Mesendoderm (in vitro differentiated cells): Measurements from ENCODE around the gene RNF213.
"Not testable (repeated sequence)": the region's sequence is repeated elsewhere in the genome, so short reads cannot be mapped to it uniquely, and the experiment has no call there.

Source experiments
- DNase-seq: peaks from one replicate; pipeline ENCODE4 v3.0.0; 2013
- H2AK5ac ChIP-seq: 2 replicates; pipeline ENCODE4 v1.6.1; 2013; ENCODE audit warnings: low read length, inconsistent platforms
- H2BK120ac ChIP-seq: 2 replicates; pipeline ENCODE4 v1.6.1; 2013; ENCODE audit warnings: low read depth, mild to moderate bottlenecking, low read length, moderate library complexity, mixed read lengths
- H2BK15ac ChIP-seq: replicated peaks from 2 replicates; pipeline ENCODE4 v1.6.1; 2013; ENCODE audit warnings: low read depth, mild to moderate bottlenecking, moderate library complexity
- H2BK5ac ChIP-seq: 2 replicates; pipeline ENCODE4 v1.6.1; 2013; ENCODE audit warnings: low read length, inconsistent platforms
- H3K18ac ChIP-seq: 2 replicates; pipeline ENCODE4 v1.6.1; 2013; ENCODE audit warnings: mild to moderate bottlenecking, low read length, mixed read lengths
- H3K23ac ChIP-seq: one replicate; pipeline ENCODE4 v1.6.1; 2013; ENCODE audit warnings: low read length
- H3K27ac ChIP-seq: 2 replicates; pipeline ENCODE4 v1.5.1; 2013; ENCODE audit warnings: low read depth, mild to moderate bottlenecking, inconsistent platforms, low read length, moderate library complexity
- H3K27me3 ChIP-seq: 2 replicates; pipeline ENCODE4 v1.6.1; 2013; ENCODE audit warnings: low read length, control low read depth, mild to moderate bottlenecking, inconsistent platforms; ENCODE audit not compliant: insufficient read depth, poor library complexity
- H3K36me3 ChIP-seq: 2 replicates; pipeline ENCODE4 v1.6.1; 2013; ENCODE audit warnings: low read length, inconsistent platforms; ENCODE audit not compliant: control insufficient read depth, insufficient read depth
- H3K4ac ChIP-seq: one replicate; pipeline ENCODE4 v1.6.1; 2013; ENCODE audit warnings: low read depth, mild to moderate bottlenecking, low read length, moderate library complexity
- H3K4me1 ChIP-seq: 2 replicates; pipeline ENCODE4 v1.6.1; 2013; ENCODE audit warnings: low read depth, low read length, inconsistent platforms; ENCODE audit not compliant: control insufficient read depth
- H3K4me2 ChIP-seq: 2 replicates; pipeline ENCODE4 v1.6.1; 2013; ENCODE audit warnings: low read length
- H3K4me3 ChIP-seq: 2 replicates; pipeline ENCODE4 v1.5.1; 2013; ENCODE audit warnings: mild to moderate bottlenecking, low read length
- H3K56ac ChIP-seq: one replicate; pipeline ENCODE4 v1.6.1; 2013; ENCODE audit warnings: low read length
- H3K79me1 ChIP-seq: 2 replicates; pipeline ENCODE4 v1.6.1; 2013; ENCODE audit warnings: low read length, inconsistent platforms
- H3K79me2 ChIP-seq: 2 replicates; pipeline ENCODE4 v1.6.1; 2013; ENCODE audit warnings: mild to moderate bottlenecking, low read length; ENCODE audit not compliant: control insufficient read depth, insufficient read depth
- H3K9ac ChIP-seq: 2 replicates; pipeline ENCODE4 v1.6.1; 2013; ENCODE audit warnings: low read length, inconsistent platforms
- H4K5ac ChIP-seq: one replicate; pipeline ENCODE4 v1.6.1; 2013; ENCODE audit warnings: low read length
- H4K8ac ChIP-seq: one replicate; pipeline ENCODE4 v1.6.1; 2013; ENCODE audit warnings: low read depth, mild to moderate bottlenecking, control low read depth, low read length, moderate library complexity
- WGBS: extraction: QIAGEN DNeasy Blood & Tissue Kit; methylation state at CpG from one replicate; pipeline ENCODE4 v1.1.7; 2013; ENCODE audit warnings: low lambda C conversion rate, missing lambda C conversion rate; ENCODE audit not compliant: insufficient coverage; ENCODE audit errors: extremely low coverage; 5-methylcytosine and 5-hydroxymethylcytosine counted together

The RNF213 gene

DNA sequence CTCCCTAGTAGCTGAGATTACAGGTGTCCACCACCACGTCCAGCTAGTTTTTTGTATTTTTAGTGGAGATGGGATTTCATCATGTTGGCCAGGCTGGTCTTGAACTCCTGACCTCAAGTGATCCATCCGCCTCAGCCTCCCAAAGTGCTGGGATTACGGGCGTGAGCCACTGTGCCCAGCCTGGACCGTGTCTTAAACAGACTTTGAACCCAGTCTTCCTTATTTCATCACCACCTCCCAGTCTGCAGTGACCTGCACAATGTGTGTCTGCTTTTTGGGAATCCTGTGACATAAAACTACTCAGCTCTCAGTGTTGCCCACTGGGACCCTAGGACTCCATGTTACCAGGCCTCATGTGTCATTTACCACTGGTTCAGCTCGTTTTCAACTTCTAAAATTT, 70.3 kb downstream of the RNF213 start:
- H3K4me3 ChIP-seq, H3K4me2 ChIP-seq, H2BK120ac ChIP-seq, H2BK5ac ChIP-seq, H3K18ac ChIP-seq, H3K56ac ChIP-seq, H3K27me3 ChIP-seq, H3K4me1 ChIP-seq, H3K36me3 ChIP-seq, H3K9ac ChIP-seq, H2BK15ac ChIP-seq, H4K8ac ChIP-seq, H3K79me1 ChIP-seq, H3K23ac ChIP-seq, H4K5ac ChIP-seq, H3K79me2 ChIP-seq, H3K4ac ChIP-seq, H3K27ac ChIP-seq, H2AK5ac ChIP-seq, DNase-seq: not testable (repeated sequence)
- no CpG with 5 or more reads among the region's 6 CpGs for WGBS

DNA sequence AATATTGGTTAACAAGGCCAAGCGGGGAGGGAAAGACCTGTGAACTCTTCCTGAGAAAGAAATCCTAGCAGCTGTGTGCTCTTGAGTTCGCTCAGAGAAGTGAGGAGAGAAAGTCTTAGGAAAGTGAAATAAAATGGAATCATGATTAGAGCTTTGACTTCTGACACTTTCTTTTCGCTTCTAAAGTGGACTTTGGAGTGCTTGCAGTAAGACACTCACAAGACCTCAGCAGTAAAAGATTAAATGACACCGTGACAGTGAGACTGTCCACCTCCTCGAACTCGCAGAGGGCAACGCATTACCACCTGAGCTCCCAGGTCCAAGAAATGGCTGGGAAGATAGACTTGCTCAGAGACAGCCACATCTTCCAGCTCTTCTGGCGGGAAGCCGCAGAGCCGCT, 71.2 kb downstream of the RNF213 start:
- Histone ChIP-seq H2BK15ac (no peak overlapping the region), H2BK5ac (no peak overlapping the region), H3K36me3 (peaks cover 10% of the 10 kb centered on the region), H3K79me1 (no peaks in the 10 kb centered on the region), H3K27ac (no peak overlapping the region), H3K9ac (no peak overlapping the region), H3K79me2 (no peaks in the 10 kb centered on the region), H3K27me3 (no peaks in the 10 kb centered on the region), H2AK5ac (no peak overlapping the region), H4K5ac (no peak overlapping the region), H3K23ac (no peak overlapping the region), H3K56ac (no peak overlapping the region), H3K4me3 (no peak overlapping the region), H4K8ac (no peak overlapping the region), H3K4me2 (no peak overlapping the region), H3K18ac (no peak overlapping the region), H2BK120ac (no peak overlapping the region), H3K4ac (no peak overlapping the region), H3K4me1 (no peaks in the 10 kb centered on the region)
- DNase-seq, result no peak
- WGBS, result no CpG with 5 or more reads among the region's 10 CpGs

DNA sequence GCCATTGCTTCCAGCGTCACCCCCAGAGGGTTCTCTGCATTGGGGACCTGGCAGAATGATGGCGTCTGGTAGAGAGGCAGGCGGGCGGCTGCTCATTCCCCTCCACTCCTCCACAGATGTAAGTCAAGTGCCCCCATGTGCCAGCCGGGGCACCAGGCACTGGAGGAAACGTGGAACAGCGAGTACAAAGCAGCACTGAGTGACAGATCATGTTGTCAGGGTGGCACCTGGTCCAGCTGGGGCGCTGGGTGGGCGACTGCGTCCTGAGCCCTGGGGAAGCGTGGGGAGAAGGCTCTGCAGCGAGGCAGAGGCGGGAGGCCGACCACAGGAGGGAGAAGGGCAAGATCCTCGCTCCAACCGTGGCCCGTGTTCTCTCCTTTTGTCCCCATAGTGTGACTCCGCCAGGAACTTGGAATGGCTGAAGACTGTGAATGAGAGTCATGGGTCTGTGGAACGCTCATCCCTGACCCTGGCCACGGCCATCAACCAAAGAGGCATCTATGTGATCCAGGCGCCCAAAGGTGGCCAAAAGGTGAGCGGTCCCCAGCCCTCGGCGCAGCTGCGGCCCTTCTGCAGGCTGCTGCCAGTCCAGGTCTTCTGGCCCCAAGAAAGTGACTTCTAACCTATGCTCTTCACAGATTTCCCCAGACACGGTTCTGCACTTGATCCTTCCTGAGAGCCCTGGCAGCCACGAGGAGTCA, 76.7 kb downstream of the RNF213 start:
- H2BK15ac ChIP-seq, result no peak overlapping the region
- H2AK5ac ChIP-seq, result no peak overlapping the region
- no peak overlapping the region for H3K56ac ChIP-seq
- no peak overlapping the region for H3K9ac ChIP-seq
- no peaks in the 10 kb centered on the region for H3K79me2 ChIP-seq
- no peak overlapping the region for H2BK5ac ChIP-seq
- no peaks in the 10 kb centered on the region for H3K4me1 ChIP-seq
- H4K5ac ChIP-seq, result no peak overlapping the region
- H3K4ac ChIP-seq, result no peak overlapping the region
- H3K4me2 ChIP-seq, result no peak overlapping the region
- no peak overlapping the region for H4K8ac ChIP-seq
- H2BK120ac ChIP-seq, result no peak overlapping the region
- WGBS, result no CpG with 5 or more reads among the region's 27 CpGs
- H3K23ac ChIP-seq, result no peak overlapping the region
- DNase-seq, result no peak
- peaks cover 12% of the 10 kb centered on the region for H3K36me3 ChIP-seq
- no peak overlapping the region for H3K18ac ChIP-seq
- no peaks in the 10 kb centered on the region for H3K27me3 ChIP-seq
- H3K27ac ChIP-seq, result no peak overlapping the region
- no peak overlapping the region for H3K4me3 ChIP-seq
- H3K79me1 ChIP-seq, result no peaks in the 10 kb centered on the region

DNA sequence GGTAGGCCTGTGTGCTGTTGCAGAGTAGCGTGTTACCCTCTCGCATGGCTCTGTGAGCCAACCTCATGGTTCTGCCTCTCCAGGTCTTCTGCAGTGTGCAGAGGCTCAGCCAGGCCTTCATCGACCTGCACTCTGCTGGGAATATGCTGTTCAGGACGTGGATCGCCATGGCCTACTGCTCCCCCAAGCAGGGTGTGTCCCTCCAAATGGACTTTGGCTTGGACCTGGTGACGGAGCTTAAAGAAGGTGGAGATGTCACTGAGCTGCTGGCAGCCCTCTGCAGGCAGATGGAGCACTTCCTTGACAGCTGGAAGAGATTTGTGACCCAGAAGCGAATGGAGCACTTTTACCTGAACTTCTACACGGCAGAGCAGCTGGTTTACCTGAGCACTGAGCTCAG, 78.5 kb downstream of the RNF213 start:
- Histone ChIP-seq H3K9ac (no peak overlapping the region), H3K56ac (no peak overlapping the region), H3K4me2 (no peak overlapping the region), H3K79me1 (no peaks in the 10 kb centered on the region), H3K4me1 (no peaks in the 10 kb centered on the region), H2BK5ac (no peak overlapping the region), H3K27ac (no peak overlapping the region), H3K4me3 (no peak overlapping the region), H3K18ac (no peak overlapping the region), H4K5ac (no peak overlapping the region), H3K27me3 (no peaks in the 10 kb centered on the region), H2AK5ac (no peak overlapping the region), H2BK15ac (no peak overlapping the region), H4K8ac (no peak overlapping the region), H3K79me2 (no peaks in the 10 kb centered on the region), H3K4ac (no peak overlapping the region), H3K23ac (no peak overlapping the region), H2BK120ac (no peak overlapping the region), H3K36me3 (peaks cover 14% of the 10 kb centered on the region)
- WGBS, result no CpG with 5 or more reads among the region's 8 CpGs
- no peak for DNase-seq

DNA sequence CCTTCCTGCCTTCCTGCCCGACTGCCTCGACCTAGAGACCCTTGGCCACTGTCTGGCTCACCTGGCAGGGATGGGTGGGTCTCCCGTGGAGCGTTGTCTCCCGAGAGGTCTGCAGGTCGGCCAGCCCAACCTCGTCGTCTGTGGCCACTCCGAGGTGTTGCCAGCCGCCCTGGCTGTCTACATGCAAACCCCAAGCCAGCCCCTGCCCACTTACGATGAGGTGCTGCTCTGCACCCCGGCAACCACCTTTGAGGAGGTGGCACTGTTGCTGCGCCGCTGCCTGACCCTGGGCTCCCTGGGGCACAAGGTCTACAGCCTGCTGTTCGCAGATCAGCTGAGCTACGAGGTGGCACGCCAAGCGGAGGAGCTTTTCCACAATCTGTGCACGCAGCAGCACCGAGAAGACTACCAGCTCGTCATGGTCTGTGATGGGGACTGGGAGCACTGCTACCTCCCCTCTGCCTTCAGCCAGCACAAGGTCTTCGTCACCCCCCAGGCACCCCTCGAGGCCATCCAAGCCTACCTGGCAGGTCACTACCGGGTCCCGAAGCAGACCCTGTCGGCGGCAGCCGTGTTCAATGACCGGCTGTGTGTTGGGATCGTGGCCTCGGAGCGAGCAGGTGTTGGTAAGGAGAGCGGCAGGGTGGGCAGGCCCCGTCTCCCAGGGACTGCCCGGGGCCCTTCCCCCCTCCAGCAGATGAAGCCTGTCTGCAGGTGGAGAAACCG, 79.2 kb downstream of the RNF213 start:
- no peaks in the 10 kb centered on the region for H3K4me1 ChIP-seq
- no peak overlapping the region for H3K4me2 ChIP-seq
- no peak overlapping the region for H3K4ac ChIP-seq
- H3K79me2 ChIP-seq, result no peaks in the 10 kb centered on the region
- no peaks in the 10 kb centered on the region for H3K27me3 ChIP-seq
- no peaks in the 10 kb centered on the region for H3K79me1 ChIP-seq
- DNase-seq, result no peak
- no peak overlapping the region for H3K4me3 ChIP-seq
- H3K27ac ChIP-seq, result no peak overlapping the region
- no peak overlapping the region for H2AK5ac ChIP-seq
- H3K9ac ChIP-seq, result no peak overlapping the region
- H3K36me3 ChIP-seq, result peaks cover 13% of the 10 kb centered on the region
- no peak overlapping the region for H4K5ac ChIP-seq
- H2BK5ac ChIP-seq, result no peak overlapping the region
- H3K18ac ChIP-seq, result no peak overlapping the region
- no peak overlapping the region for H2BK15ac ChIP-seq
- H4K8ac ChIP-seq, result no peak overlapping the region
- H3K56ac ChIP-seq, result no peak overlapping the region
- no peak overlapping the region for H3K23ac ChIP-seq
- no CpG with 5 or more reads among the region's 36 CpGs for WGBS
- no peak overlapping the region for H2BK120ac ChIP-seq
